Measurements from ENCODE around the gene SPATA9.

DNA sequence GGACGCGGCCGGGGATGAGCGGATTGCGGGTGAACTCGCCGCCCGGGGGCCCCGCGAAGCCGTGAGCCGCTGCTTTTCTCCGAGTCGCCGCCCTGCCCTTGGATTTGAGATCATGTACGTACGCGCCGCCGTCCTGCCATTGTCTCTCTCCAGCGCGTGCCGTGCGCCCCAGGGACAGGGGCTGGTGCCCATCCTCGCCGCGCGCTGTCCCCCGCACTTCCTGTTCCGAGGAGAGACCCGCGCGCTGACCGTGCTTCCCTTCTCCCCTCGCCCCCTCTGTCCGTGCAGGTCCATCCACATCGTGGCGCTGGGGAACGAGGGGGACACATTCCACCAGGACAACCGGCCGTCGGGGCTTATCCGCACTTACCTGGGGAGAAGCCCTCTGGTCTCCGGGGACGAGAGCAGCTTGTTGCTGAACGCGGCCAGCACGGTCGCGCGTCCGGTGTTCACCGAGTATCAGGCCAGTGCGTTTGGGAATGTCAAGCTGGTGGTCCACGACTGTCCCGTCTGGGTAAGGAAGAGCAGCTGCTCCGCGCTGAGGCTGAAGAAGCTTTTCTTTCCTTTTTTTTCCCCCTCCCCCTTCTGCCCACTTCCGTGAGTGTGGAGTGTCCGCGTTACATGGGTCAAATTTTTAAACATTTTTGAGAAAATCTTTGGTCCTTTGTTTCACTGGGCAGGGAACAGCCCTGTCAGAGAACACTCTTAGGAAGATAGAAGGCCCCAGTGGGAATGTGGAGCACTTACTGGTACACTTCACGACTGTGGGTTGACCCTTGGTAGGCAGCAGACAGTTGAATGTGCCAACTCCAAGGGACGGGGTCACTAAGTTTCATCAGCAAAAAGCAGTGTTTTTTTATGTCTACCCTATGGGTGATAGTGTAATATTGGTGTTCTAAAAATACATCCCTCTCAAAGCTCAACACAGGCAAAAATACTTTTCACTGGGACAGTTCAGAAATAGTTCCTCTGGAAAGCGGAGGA lies 49.1 kb upstream of the SPATA9 start:
- TF ChIP-seq, protein P1, sequence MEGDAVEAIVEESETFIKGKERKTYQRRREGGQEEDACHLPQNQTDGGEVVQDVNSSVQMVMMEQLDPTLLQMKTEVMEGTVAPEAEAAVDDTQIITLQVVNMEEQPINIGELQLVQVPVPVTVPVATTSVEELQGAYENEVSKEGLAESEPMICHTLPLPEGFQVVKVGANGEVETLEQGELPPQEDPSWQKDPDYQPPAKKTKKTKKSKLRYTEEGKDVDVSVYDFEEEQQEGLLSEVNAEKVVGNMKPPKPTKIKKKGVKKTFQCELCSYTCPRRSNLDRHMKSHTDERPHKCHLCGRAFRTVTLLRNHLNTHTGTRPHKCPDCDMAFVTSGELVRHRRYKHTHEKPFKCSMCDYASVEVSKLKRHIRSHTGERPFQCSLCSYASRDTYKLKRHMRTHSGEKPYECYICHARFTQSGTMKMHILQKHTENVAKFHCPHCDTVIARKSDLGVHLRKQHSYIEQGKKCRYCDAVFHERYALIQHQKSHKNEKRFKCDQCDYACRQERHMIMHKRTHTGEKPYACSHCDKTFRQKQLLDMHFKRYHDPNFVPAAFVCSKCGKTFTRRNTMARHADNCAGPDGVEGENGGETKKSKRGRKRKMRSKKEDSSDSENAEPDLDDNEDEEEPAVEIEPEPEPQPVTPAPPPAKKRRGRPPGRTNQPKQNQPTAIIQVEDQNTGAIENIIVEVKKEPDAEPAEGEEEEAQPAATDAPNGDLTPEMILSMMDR (conservative IDR thresholded peaks at IDR 0.05), result no peak; the same call in 1 of the 2 replicates
- TF ChIP-seq ZFX (IDR thresholded peaks at IDR 0.05), result no peak
